Subcutaneous adipose tissue (tissue), 4 donors: ENCODE results near the gene STK32B. TPM values are rescaled to one million over a fixed set of nuclear protein-coding genes. Genes with fewer than 3 reads are reported as not detected.

ENCODE experiments used
- total RNA-seq, 4 donors: library from RNA; depleted of rRNA; stranded (reverse); fragments of >200 nt; gene quantifications; one replicate each; pipeline ENCODE4 v1.1.0, GENCODE V29; 2016
- TF ChIP-seq, protein P1 (sequence below): fragments of 450-650 bp; IDR thresholded peaks from one replicate; pipeline ENCODE4 v1.5.1; 2016; ENCODE audit warnings: low read depth, mild to moderate bottlenecking, control low read depth, antibody characterized with exemption, moderate library complexity

STK32B gene
- total RNA-seq, 4 donors from 2014 or later, result 1.3 to 3.2 (median 2.3) TPM

DNA sequence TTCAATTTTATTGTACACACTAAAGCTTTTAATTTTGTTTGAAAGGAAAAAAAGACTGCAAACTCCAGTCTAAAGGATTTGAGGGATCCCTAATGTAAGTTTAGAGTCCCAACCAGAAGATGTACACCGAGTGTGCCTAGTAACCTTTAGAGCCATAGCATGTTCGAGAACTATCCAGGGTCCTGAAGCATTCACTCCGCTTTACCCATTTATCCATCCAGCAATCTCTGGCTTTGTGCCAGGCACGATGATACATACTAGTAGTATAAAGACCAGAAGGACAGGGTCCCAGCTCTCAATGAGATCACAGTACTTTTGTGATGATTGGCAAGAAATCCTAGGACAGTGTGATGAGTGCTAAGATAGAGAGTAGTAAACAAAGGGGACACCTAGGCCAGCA is 168.7 kb downstream of the STK32B start:
- TF ChIP-seq, protein P1, sequence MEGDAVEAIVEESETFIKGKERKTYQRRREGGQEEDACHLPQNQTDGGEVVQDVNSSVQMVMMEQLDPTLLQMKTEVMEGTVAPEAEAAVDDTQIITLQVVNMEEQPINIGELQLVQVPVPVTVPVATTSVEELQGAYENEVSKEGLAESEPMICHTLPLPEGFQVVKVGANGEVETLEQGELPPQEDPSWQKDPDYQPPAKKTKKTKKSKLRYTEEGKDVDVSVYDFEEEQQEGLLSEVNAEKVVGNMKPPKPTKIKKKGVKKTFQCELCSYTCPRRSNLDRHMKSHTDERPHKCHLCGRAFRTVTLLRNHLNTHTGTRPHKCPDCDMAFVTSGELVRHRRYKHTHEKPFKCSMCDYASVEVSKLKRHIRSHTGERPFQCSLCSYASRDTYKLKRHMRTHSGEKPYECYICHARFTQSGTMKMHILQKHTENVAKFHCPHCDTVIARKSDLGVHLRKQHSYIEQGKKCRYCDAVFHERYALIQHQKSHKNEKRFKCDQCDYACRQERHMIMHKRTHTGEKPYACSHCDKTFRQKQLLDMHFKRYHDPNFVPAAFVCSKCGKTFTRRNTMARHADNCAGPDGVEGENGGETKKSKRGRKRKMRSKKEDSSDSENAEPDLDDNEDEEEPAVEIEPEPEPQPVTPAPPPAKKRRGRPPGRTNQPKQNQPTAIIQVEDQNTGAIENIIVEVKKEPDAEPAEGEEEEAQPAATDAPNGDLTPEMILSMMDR, result no peak

DNA sequence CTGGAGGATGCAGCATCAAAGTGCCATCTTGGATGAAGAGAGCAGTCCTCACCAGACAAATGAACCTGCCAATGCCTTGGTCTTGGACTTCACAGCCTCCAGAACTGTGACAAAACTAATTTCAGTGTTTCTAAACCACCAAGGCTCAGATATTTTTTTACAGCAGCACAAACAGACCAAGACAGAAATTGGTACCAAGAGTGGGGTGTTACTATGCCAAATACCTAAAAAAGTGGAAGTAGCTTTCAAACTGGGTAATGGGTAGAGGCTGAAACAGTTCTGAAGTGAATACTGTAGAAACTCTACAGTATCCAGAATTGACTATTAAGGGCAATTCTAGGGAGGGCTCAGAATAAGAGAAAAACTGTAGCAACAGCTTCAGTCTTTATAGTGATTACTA is 170.8 kb downstream of the STK32B start:
- TF ChIP-seq, protein P1, result no peak

DNA sequence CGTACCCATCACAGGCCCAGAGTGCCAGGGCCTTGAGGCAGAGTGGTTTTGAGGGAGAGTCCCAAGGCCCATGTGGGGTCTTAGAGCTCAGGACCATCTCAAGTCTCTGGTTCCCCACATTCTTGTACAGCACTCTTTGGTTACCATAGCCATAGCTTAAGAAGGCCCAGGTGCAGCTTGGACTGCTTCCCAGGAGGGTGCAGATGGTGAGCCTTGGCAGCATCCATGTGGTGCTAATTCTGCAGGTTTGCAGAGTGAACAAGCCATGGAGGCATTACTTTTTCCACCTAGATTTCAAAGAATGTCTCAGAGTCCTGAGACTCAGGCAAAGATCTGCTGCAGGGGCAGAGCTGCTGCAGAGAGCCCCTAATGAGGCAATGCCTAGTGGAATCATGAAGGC is 171.7 kb downstream of the STK32B start:
- TF ChIP-seq, protein P1, result no peak

DNA sequence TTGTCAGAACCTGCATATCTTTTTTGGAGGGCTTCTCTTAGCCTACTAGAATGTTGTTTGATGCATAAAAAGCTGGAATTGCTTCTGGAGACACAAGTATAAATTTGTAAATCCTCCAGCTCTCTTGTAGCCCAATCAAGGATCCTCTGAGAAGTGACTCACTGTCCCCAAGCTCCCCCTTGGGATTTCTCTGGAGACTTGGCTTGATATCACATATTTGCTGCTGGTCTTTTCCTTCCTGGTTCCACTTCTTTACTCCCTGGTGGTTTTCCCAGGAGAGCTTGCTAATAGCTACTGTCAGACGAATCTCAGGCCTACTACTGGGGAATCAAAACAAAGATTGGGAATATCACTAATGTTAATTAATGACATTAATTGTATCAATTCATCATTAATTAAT is 173.1 kb downstream of the STK32B start:
- TF ChIP-seq, protein P1, result no peak

DNA sequence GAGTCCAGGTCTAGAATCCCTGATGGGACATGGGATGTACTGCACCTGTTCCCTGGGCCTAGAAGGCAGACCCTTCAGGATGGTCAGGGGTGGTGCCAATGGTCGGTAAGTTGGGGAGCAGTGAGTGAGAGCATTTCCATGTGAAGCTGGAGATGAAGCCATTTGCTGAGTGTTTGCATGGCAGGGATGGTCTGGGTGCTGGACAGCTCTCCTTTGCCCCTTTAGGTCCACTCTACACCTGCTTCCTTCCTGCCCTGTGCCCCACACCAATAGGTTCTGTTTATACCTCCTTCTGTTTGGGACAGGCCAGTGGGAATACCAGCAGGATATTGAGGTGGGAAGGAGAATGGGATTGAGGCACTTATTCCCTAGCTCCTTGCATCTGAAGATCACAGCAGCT is 181.3 kb downstream of the STK32B start:
- TF ChIP-seq, protein P1, result no peak

DNA sequence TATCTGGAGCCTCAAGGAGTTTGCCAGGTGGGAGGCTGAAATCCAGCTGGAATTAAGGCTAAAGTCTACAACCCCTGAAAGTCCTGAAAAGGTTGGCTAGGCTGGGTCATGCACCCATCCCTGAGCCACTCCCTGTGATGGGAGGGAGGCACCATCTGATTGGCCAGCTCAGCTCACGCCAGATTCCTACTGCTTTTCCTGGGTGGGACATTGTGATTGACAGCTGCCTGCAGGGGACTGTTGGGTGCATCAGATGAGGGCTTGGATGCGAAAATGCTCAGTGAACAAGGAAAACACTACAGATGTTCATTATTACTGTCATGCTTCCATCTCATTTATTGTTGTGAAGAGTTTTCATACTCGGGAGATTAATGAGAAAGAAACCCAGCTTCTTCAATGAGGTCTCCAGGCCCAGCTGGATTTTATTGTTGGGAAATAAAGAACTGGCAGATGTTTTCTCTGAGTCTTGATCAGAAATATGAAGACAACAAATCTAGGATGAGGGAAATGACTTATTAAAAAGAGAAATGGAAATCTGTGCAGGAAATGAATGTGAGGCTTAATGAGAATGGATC is 185.9 kb downstream of the STK32B start:
- TF ChIP-seq, protein P1, result no peak

DNA sequence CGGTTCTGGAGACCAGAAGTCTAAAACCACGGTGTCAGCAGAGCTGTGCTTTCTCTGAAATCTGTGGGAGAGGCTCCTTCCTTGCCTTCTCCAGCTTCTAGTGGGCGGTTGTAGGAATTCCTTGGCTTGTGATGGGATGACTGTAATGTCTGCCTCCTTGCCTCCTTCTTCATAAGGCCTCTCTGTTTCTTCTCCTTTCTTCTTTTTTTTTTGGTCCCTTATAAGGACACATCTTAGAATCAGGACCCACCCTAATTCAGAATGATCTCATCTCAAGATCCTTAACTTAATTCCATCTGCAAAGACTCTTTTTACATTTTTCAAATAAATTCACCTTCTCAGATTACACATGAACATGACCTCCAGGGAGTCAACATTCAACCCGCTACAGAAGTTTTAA is 186.9 kb downstream of the STK32B start:
- TF ChIP-seq, protein P1, result no peak

DNA sequence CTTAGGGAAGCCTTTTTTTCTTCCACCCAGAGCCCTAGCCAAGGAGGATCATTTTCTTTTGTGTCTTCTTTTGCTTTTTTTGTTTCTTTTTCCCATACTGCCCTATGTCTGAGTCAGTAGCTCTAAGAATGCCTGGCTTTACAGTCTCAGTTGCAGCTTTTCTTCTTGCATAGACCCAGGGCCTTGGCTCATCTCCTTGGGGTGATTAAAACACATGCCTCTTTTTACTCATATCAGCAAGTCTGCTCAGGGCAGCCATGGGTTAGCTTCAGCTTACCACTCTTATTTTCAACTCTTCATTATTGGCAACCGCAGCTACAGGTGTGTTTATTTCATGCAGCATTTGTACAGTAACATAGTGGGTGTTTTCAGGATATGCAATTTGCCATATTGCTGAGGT is 196.5 kb downstream of the STK32B start:
- TF ChIP-seq, protein P1, result no peak
